Peyer's patch (tissue), 4 donors: Measurements from ENCODE around the gene IL13RA1.

Experiments used
- POLR2A ChIP-seq, 2 donors: fragments of 450-650 bp; IDR thresholded peaks; one replicate each; pipeline ENCODE4 v1.5.1; 2017; ENCODE audit warnings: antibody characterized with exemption in 2 of 2, mild to moderate bottlenecking in 2 of 2, moderate library complexity in 2 of 2
- TF ChIP-seq, protein P1 (sequence below), 6 experiments: fragments of 450-650 bp in 4 of 6; fragments of 200-600 bp in 2 of 6; sonication (generic) in 1 of 6; IDR thresholded peaks; one replicate each; pipeline ENCODE4 v1.5.1; 2017 to 2019; ENCODE audit warnings: antibody characterized with exemption in 6 of 6, mild to moderate bottlenecking in 3 of 6, moderate library complexity in 1 of 6

DNA sequence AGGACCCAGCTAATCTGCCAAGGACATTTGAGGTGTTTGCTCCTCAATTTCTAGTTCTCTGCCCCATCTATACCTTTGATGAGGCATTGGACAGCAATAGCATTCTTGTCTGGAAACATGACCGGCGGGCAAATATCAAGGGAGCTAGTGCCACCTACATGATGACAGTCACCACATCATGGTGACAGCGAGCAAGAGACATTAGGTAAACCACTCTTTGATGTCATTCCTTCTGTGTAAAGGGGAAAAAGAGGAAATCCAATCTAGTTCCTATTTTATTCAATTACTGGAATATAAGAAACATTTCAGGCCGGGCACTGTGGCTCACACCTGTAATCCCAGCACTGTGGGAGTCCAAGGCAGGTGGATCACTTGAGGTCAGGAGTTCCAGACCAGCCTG lies 20.7 kb upstream of the IL13RA1 start:
- TF ChIP-seq, protein P1, sequence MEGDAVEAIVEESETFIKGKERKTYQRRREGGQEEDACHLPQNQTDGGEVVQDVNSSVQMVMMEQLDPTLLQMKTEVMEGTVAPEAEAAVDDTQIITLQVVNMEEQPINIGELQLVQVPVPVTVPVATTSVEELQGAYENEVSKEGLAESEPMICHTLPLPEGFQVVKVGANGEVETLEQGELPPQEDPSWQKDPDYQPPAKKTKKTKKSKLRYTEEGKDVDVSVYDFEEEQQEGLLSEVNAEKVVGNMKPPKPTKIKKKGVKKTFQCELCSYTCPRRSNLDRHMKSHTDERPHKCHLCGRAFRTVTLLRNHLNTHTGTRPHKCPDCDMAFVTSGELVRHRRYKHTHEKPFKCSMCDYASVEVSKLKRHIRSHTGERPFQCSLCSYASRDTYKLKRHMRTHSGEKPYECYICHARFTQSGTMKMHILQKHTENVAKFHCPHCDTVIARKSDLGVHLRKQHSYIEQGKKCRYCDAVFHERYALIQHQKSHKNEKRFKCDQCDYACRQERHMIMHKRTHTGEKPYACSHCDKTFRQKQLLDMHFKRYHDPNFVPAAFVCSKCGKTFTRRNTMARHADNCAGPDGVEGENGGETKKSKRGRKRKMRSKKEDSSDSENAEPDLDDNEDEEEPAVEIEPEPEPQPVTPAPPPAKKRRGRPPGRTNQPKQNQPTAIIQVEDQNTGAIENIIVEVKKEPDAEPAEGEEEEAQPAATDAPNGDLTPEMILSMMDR (IDR thresholded peaks at IDR 0.05), result no peak
- no peak for TF ChIP-seq POLR2A (IDR thresholded peaks at IDR 0.05)
